A673 (cell line): ENCODE data around the gene TSTD1.

Experiments used
- EZH2 ChIP-seq: fragments of 200-600 bp; sonication (generic); IDR thresholded peaks from 2 replicates; pipeline ENCODE4 v1.6.1; 2017; ENCODE audit warnings: borderline replicate concordance, low read depth, mild to moderate bottlenecking, mixed read lengths, antibody characterized with exemption, low read length; ENCODE audit not compliant: poor library complexity, severe bottlenecking
- TF ChIP-seq, protein P1 (sequence below): fragments of 300-800, 200-600 bp; sonication (generic); conservative IDR thresholded peaks from 2 replicates; pipeline ENCODE4 v1.5.1; 2017; ENCODE audit warnings: low read depth, mild to moderate bottlenecking, antibody characterized with exemption, low read length, moderate library complexity, mixed read lengths

DNA sequence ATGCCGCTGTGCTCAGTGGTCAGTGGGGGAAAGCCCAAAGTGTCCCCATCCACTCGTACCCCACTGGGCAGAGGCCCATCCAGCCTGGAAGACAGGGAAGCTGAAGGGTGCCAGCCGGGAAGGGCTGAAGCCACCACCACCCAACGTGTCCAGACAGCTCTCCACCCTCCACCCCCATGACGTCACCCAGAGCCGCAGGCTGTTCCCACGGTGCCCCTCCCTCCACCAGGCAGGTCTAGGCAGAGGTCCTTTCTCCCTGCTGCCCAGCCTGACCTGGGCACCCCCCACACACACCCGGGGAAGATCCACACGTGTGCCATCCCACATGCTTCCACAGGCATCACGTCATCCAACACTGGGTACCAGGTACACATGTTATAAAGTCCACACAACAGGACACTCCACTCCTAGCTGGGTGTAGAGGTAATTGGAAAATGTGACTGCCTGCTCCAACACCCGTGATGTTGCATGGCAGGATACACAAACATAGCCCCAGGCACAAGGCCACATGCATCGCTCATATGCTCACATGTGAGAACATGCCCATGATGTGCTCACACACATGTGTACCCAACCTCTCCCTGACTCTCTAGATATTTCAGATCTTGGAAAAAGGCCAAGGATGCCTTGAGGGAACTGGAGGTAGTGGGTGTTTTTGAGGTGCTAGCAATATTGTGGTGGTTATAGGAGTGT, 36.1 kb upstream of the TSTD1 start:
- TF ChIP-seq, protein P1, sequence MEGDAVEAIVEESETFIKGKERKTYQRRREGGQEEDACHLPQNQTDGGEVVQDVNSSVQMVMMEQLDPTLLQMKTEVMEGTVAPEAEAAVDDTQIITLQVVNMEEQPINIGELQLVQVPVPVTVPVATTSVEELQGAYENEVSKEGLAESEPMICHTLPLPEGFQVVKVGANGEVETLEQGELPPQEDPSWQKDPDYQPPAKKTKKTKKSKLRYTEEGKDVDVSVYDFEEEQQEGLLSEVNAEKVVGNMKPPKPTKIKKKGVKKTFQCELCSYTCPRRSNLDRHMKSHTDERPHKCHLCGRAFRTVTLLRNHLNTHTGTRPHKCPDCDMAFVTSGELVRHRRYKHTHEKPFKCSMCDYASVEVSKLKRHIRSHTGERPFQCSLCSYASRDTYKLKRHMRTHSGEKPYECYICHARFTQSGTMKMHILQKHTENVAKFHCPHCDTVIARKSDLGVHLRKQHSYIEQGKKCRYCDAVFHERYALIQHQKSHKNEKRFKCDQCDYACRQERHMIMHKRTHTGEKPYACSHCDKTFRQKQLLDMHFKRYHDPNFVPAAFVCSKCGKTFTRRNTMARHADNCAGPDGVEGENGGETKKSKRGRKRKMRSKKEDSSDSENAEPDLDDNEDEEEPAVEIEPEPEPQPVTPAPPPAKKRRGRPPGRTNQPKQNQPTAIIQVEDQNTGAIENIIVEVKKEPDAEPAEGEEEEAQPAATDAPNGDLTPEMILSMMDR: no peak
- TF ChIP-seq EZH2: no peak
